K562 (cell line): ENCODE results near the gene BOD1L1.

Experiments
- POLR2AphosphoS5 ChIP-seq: IDR thresholded peaks from 2 replicates; pipeline ENCODE4 v1.6.1; 2011; ENCODE audit warnings: mild to moderate bottlenecking, low read depth, low read length, moderate library complexity; ENCODE audit not compliant: control insufficient read depth, insufficient read depth
- RBM39 ChIP-seq: fragments of 200-400 bp; formaldehyde crosslinking; optimal IDR thresholded peaks from 2 replicates; pipeline ENCODE3; 2018; ENCODE audit warnings: low read depth, low read length
- TARDBP ChIP-seq: fragments of 450-650 bp; IDR thresholded peaks from 2 replicates; pipeline ENCODE4 v1.6.1; 2016
- ZNF3 ChIP-seq: fragments of 250-450 bp; sonication (Bioruptor Pico); IDR thresholded peaks from 2 replicates; pipeline ENCODE4 v1.5.0; 2021; ENCODE audit warnings: mild to moderate bottlenecking, moderate library complexity
- ZNF76 ChIP-seq: fragments of 250-450 bp; sonication (Bioruptor Pico); IDR thresholded peaks from 2 replicates; pipeline ENCODE4 v1.4.0; 2020; ENCODE audit warnings: mild to moderate bottlenecking, moderate library complexity, borderline replicate concordance
- TF ChIP-seq, protein P1 (sequence below): fragments of 250-450 bp; sonication (Bioruptor Pico); IDR thresholded peaks from 2 replicates; pipeline ENCODE4 v1.8.0; 2021; ENCODE audit warnings: moderate library complexity, mild to moderate bottlenecking, inconsistent platforms
- TF ChIP-seq, protein P2 (sequence below): fragments of 250-450 bp; sonication (Bioruptor Pico); IDR thresholded peaks from 2 replicates; pipeline ENCODE4 v1.4.0; 2020; ENCODE audit warnings: mild to moderate bottlenecking
- TF ChIP-seq, protein P3 (sequence below): fragments of 200-600 bp; sonication (generic); IDR thresholded peaks from one replicate; pipeline ENCODE4 v1.6.1; 2012; ENCODE audit warnings: mild to moderate bottlenecking, low read depth, low read length, inconsistent platforms

DNA sequence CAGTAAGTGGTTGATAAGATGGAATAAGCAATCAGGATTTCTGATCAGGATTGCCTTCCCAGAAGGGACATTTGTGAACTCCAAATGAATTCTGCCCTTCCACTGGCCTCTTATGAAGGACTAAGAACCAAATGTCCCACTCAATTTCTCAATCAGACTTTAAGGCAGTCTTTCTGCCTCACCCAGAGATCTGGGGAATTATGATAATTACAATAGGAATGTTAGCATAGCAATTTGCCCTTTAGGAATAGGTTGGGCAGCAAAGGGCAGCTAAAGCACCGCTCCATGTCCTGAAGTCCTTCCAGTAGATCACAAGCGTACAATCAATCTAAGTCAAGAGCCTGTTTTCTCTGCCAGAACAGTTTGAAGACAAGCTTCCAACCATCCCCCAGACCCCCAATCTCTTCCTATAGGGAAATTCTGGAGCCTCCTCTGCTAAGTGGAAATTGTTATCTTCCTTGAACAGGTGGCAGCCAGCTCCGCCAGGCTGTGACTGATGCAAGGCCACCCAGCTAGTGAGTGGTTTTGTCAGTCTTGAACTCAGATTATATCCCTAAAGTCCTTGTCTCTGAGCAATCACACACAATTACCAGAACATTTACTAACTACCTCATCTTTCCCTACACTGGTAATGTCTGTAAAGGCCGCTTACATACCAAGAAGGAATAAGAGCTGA is 101.8 kb downstream of the BOD1L1 start:
- TF ChIP-seq TARDBP = no peak
- no peak for TF ChIP-seq ZNF3
- TF ChIP-seq, protein P1, sequence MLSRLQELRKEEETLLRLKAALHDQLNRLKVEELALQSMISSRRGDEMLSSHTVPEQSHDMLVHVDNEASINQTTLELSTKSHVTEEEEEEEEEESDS (CRISPR knock-in tag) = no peak
- no peak for TF ChIP-seq POLR2AphosphoS5
- no peak for TF ChIP-seq RBM39
- TF ChIP-seq, protein P2, sequence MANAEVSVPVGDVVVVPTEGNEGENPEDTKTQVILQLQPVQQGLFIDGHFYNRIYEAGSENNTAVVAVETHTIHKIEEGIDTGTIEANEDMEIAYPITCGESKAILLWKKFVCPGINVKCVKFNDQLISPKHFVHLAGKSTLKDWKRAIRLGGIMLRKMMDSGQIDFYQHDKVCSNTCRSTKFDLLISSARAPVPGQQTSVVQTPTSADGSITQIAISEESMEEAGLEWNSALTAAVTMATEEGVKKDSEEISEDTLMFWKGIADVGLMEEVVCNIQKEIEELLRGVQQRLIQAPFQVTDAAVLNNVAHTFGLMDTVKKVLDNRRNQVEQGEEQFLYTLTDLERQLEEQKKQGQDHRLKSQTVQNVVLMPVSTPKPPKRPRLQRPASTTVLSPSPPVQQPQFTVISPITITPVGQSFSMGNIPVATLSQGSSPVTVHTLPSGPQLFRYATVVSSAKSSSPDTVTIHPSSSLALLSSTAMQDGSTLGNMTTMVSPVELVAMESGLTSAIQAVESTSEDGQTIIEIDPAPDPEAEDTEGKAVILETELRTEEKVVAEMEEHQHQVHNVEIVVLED (CRISPR knock-in tag) = no peak
- no peak for TF ChIP-seq ZNF76 (CRISPR knock-in tag)
- TF ChIP-seq, protein P3, sequence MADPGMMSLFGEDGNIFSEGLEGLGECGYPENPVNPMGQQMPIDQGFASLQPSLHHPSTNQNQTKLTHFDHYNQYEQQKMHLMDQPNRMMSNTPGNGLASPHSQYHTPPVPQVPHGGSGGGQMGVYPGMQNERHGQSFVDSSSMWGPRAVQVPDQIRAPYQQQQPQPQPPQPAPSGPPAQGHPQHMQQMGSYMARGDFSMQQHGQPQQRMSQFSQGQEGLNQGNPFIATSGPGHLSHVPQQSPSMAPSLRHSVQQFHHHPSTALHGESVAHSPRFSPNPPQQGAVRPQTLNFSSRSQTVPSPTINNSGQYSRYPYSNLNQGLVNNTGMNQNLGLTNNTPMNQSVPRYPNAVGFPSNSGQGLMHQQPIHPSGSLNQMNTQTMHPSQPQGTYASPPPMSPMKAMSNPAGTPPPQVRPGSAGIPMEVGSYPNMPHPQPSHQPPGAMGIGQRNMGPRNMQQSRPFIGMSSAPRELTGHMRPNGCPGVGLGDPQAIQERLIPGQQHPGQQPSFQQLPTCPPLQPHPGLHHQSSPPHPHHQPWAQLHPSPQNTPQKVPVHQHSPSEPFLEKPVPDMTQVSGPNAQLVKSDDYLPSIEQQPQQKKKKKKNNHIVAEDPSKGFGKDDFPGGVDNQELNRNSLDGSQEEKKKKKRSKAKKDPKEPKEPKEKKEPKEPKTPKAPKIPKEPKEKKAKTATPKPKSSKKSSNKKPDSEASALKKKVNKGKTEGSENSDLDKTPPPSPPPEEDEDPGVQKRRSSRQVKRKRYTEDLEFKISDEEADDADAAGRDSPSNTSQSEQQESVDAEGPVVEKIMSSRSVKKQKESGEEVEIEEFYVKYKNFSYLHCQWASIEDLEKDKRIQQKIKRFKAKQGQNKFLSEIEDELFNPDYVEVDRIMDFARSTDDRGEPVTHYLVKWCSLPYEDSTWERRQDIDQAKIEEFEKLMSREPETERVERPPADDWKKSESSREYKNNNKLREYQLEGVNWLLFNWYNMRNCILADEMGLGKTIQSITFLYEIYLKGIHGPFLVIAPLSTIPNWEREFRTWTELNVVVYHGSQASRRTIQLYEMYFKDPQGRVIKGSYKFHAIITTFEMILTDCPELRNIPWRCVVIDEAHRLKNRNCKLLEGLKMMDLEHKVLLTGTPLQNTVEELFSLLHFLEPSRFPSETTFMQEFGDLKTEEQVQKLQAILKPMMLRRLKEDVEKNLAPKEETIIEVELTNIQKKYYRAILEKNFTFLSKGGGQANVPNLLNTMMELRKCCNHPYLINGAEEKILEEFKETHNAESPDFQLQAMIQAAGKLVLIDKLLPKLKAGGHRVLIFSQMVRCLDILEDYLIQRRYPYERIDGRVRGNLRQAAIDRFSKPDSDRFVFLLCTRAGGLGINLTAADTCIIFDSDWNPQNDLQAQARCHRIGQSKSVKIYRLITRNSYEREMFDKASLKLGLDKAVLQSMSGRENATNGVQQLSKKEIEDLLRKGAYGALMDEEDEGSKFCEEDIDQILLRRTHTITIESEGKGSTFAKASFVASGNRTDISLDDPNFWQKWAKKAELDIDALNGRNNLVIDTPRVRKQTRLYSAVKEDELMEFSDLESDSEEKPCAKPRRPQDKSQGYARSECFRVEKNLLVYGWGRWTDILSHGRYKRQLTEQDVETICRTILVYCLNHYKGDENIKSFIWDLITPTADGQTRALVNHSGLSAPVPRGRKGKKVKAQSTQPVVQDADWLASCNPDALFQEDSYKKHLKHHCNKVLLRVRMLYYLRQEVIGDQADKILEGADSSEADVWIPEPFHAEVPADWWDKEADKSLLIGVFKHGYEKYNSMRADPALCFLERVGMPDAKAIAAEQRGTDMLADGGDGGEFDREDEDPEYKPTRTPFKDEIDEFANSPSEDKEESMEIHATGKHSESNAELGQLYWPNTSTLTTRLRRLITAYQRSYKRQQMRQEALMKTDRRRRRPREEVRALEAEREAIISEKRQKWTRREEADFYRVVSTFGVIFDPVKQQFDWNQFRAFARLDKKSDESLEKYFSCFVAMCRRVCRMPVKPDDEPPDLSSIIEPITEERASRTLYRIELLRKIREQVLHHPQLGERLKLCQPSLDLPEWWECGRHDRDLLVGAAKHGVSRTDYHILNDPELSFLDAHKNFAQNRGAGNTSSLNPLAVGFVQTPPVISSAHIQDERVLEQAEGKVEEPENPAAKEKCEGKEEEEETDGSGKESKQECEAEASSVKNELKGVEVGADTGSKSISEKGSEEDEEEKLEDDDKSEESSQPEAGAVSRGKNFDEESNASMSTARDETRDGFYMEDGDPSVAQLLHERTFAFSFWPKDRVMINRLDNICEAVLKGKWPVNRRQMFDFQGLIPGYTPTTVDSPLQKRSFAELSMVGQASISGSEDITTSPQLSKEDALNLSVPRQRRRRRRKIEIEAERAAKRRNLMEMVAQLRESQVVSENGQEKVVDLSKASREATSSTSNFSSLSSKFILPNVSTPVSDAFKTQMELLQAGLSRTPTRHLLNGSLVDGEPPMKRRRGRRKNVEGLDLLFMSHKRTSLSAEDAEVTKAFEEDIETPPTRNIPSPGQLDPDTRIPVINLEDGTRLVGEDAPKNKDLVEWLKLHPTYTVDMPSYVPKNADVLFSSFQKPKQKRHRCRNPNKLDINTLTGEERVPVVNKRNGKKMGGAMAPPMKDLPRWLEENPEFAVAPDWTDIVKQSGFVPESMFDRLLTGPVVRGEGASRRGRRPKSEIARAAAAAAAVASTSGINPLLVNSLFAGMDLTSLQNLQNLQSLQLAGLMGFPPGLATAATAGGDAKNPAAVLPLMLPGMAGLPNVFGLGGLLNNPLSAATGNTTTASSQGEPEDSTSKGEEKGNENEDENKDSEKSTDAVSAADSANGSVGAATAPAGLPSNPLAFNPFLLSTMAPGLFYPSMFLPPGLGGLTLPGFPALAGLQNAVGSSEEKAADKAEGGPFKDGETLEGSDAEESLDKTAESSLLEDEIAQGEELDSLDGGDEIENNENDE = no peak
